GM13977 (cell line): Measurements from ENCODE around the gene PRMT7.

Experiments
- DNase-seq: peaks from one replicate; pipeline ENCODE4 v3.0.0; 2012; ENCODE audit warnings: low spot score
- in situ Hi-C: fragments of 300-500 bp; cut with MboI; formaldehyde crosslinking; loops from one replicate; pipeline ENCODE4 v1.12.0; 2022; ENCODE audit warnings: low sequenced_read_pairs, low pct_unique_long_range_greater_than_20kb, mixed read lengths, inconsistent platforms; ENCODE audit not compliant: unreplicated experiment
- TF ChIP-seq, protein P1 (sequence below): IDR thresholded peaks from 2 replicates; pipeline ENCODE4 v1.5.1; 2012; ENCODE audit warnings: mild to moderate bottlenecking, control low read depth; ENCODE audit not compliant: insufficient read depth; ENCODE audit errors: extremely low read depth, missing control alignments

The PRMT7 gene, protein sequence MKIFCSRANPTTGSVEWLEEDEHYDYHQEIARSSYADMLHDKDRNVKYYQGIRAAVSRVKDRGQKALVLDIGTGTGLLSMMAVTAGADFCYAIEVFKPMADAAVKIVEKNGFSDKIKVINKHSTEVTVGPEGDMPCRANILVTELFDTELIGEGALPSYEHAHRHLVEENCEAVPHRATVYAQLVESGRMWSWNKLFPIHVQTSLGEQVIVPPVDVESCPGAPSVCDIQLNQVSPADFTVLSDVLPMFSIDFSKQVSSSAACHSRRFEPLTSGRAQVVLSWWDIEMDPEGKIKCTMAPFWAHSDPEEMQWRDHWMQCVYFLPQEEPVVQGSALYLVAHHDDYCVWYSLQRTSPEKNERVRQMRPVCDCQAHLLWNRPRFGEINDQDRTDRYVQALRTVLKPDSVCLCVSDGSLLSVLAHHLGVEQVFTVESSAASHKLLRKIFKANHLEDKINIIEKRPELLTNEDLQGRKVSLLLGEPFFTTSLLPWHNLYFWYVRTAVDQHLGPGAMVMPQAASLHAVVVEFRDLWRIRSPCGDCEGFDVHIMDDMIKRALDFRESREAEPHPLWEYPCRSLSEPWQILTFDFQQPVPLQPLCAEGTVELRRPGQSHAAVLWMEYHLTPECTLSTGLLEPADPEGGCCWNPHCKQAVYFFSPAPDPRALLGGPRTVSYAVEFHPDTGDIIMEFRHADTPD

GRCh38 chr16:68310774-68311511 lies at the start of gene PRMT7, which contains the start of gene SLC7A6OS:
Gene PRMT7, plus strand, starts transcription at chr16:68311019. Its CDS starts 4,961 bp downstream, at chr16:68315980.
Gene SLC7A6OS, minus strand, starts transcription at chr16:68310946. Its CDS starts 20 bp downstream, at chr16:68310926.
- in situ Hi-C loops = no loop called here
- TF ChIP-seq, protein P1, sequence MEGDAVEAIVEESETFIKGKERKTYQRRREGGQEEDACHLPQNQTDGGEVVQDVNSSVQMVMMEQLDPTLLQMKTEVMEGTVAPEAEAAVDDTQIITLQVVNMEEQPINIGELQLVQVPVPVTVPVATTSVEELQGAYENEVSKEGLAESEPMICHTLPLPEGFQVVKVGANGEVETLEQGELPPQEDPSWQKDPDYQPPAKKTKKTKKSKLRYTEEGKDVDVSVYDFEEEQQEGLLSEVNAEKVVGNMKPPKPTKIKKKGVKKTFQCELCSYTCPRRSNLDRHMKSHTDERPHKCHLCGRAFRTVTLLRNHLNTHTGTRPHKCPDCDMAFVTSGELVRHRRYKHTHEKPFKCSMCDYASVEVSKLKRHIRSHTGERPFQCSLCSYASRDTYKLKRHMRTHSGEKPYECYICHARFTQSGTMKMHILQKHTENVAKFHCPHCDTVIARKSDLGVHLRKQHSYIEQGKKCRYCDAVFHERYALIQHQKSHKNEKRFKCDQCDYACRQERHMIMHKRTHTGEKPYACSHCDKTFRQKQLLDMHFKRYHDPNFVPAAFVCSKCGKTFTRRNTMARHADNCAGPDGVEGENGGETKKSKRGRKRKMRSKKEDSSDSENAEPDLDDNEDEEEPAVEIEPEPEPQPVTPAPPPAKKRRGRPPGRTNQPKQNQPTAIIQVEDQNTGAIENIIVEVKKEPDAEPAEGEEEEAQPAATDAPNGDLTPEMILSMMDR = no peak
- peak; percentile 97 for DNase-seq

- no peak for DNase-seq
- TF ChIP-seq, protein P1 = no peak
- in situ Hi-C loops = loop anchor here (5.0 kb wide), 1 partner anchor 64 kb away; no protein-coding TSS in a partner anchor
Observed at GRCh38 chr16:68263559-68264127, 47.2 kb upstream of the PRMT7 start.

DNA sequence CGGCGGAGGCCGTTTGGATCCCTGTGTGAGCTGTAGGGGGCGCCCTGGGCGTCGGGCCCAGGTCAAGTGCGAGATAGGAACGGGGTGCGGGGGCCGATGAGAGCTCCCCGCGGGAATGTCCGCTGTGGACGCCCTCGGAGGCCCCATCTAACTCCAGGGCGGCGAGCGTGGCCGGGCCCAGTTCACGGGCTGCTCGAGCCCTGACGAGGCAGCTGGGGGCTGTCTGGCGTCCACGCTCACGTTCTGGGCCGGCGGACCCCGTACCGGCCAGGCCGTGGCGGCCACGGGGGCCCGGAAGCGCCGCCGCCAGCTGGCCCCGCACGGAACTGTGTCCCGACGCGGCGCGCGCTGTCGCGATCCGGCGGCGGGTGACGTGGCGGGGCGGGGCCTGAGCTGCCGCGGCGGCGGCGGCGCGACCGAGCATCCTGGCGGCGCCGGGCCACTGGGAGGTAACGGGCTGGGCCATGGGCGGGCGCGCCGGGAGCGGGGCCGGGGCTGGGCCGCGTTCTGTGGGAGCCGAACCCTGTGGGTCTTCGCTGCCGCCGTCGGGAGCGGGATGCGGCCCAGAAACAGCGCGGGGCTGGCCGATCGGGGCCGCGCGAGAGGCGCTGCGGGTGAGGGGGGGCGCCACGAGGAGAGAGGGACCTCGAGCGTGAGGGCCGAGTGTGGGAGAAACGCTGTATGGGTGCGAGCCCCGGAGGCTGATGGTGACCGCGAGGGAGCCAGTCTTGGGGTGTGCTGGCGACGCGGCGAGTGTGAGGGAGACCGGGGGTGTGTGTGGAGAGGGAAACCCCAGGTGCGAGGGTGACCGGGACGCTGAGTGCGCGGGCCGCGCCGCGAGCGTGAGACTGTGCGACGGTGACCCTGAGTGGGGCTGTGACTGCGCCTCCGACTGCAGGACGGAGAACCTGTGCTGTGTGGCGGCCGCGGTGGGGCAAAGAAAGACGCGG lies 46.4 kb upstream of the PRMT7 start, which contains the start of gene SLC7A6:
Gene SLC7A6, plus strand, starts transcription at position 399 of the 950 bp plus-strand sequence. CDS start 10,201 bp downstream, outside the sequence.
- TF ChIP-seq, protein P1 = peak; percentile 89
- in situ Hi-C loops = loop anchor here (5.0 kb wide), 1 partner anchor 63 kb away; no protein-coding TSS in a partner anchor
- DNase-seq = peak; percentile 90

GRCh38 chr16:68265078-68265920 lies 45.5 kb upstream of the PRMT7 start:
- DNase-seq = peak; percentile 67
- TF ChIP-seq, protein P1 = no peak
- in situ Hi-C loops = no loop called here
